KMS-11 (cell line): ENCODE measurements around the gene PCSK2.

Experiments
- H2AFZ ChIP-seq: fragments of 200-600 bp; sonication (generic); 2 replicates; pipeline ENCODE4 v1.6.1; 2016; ENCODE audit warnings: antibody characterized with exemption, mixed run types, low read depth
- H3K27ac ChIP-seq: fragments of 200-600 bp; sonication (generic); 2 replicates; pipeline ENCODE4 v1.6.1; 2016; ENCODE audit warnings: mild to moderate bottlenecking, mixed run types
- H3K27me3 ChIP-seq: fragments of 200-600 bp; sonication (generic); 2 replicates; pipeline ENCODE4 v1.6.1; 2017; ENCODE audit warnings: mild to moderate bottlenecking, low read depth, mixed run types, moderate library complexity; ENCODE audit not compliant: insufficient read depth
- H3K36me3 ChIP-seq: fragments of 200-600 bp; sonication (generic); 2 replicates; pipeline ENCODE4 v1.6.1; 2017; ENCODE audit warnings: mild to moderate bottlenecking, mixed run types; ENCODE audit not compliant: insufficient read depth
- H3K4me1 ChIP-seq: fragments of 200-600 bp; sonication (generic); 2 replicates; pipeline ENCODE4 v1.6.1; 2016; ENCODE audit warnings: mild to moderate bottlenecking, low read depth, mixed run types; ENCODE audit not compliant: poor library complexity, severe bottlenecking
- H3K4me2 ChIP-seq: fragments of 200-600 bp; sonication (generic); 2 replicates; pipeline ENCODE4 v1.7.0; 2016; ENCODE audit warnings: mild to moderate bottlenecking, mixed run types
- H3K4me3 ChIP-seq: fragments of 200-600 bp; sonication (generic); IDR thresholded peaks from 2 replicates; pipeline ENCODE4 v1.6.1; 2017; ENCODE audit warnings: low read depth, low read length, mixed read lengths; ENCODE audit not compliant: insufficient read depth
- H3K79me2 ChIP-seq: fragments of 200-600 bp; sonication (generic); 2 replicates; pipeline ENCODE4 v1.6.1; 2016; ENCODE audit warnings: low read depth, mixed run types; ENCODE audit not compliant: insufficient read depth
- H3K9ac ChIP-seq: fragments of 200-600 bp; sonication (generic); 2 replicates; pipeline ENCODE4 v1.6.1; 2016; ENCODE audit warnings: mild to moderate bottlenecking, mixed run types
- H4K20me1 ChIP-seq: fragments of 200-600 bp; sonication (generic); 2 replicates; pipeline ENCODE4 v1.6.1; 2016; ENCODE audit warnings: mild to moderate bottlenecking, mixed run types; ENCODE audit not compliant: insufficient read depth
- TF ChIP-seq, protein P1 (sequence below): fragments of 200-600 bp; sonication (generic); conservative IDR thresholded peaks from 2 replicates; pipeline ENCODE4 v1.6.1; 2017; ENCODE audit warnings: low read depth, mild to moderate bottlenecking, antibody characterized with exemption, low read length, moderate library complexity, mixed read lengths

The PCSK2 gene

DNA sequence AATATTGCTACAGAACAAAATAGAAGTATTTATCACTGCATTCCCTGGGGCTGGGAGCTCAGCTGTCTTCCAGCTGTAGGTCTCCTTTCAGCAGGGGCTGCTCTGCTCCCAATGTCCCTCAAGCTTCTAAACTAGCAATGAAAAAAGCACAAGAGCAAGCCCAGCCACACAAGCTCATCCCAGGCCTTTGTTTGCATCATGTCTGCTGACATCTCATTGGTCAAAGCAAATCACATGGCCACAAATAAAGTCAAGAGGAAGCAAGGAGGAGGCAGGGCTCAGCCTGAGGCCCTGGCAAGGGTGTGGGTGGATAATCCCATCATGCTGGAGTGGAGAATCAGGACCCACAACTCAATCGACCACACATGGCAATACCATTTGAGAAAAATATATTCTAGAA, 306.6 kb downstream of the PCSK2 start:
- peaks cover 36% of the 10 kb centered on the region for H3K4me1 ChIP-seq
- H3K27me3 ChIP-seq = no peaks in the 10 kb centered on the region
- no peak overlapping the region for H3K4me3 ChIP-seq
- H3K79me2 ChIP-seq = no peaks in the 10 kb centered on the region
- H4K20me1 ChIP-seq = no peaks in the 10 kb centered on the region
- H2AFZ ChIP-seq = peak overlapping the region; percentile 38; the same call in 1 of the 2 replicates
- H3K4me2 ChIP-seq = peak overlapping the region; percentile 1; the same call in 1 of the 2 replicates
- H3K9ac ChIP-seq = no peak overlapping the region
- no peaks in the 10 kb centered on the region for H3K36me3 ChIP-seq
- TF ChIP-seq, protein P1, sequence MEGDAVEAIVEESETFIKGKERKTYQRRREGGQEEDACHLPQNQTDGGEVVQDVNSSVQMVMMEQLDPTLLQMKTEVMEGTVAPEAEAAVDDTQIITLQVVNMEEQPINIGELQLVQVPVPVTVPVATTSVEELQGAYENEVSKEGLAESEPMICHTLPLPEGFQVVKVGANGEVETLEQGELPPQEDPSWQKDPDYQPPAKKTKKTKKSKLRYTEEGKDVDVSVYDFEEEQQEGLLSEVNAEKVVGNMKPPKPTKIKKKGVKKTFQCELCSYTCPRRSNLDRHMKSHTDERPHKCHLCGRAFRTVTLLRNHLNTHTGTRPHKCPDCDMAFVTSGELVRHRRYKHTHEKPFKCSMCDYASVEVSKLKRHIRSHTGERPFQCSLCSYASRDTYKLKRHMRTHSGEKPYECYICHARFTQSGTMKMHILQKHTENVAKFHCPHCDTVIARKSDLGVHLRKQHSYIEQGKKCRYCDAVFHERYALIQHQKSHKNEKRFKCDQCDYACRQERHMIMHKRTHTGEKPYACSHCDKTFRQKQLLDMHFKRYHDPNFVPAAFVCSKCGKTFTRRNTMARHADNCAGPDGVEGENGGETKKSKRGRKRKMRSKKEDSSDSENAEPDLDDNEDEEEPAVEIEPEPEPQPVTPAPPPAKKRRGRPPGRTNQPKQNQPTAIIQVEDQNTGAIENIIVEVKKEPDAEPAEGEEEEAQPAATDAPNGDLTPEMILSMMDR = no peak
- H3K27ac ChIP-seq = no peak overlapping the region

DNA sequence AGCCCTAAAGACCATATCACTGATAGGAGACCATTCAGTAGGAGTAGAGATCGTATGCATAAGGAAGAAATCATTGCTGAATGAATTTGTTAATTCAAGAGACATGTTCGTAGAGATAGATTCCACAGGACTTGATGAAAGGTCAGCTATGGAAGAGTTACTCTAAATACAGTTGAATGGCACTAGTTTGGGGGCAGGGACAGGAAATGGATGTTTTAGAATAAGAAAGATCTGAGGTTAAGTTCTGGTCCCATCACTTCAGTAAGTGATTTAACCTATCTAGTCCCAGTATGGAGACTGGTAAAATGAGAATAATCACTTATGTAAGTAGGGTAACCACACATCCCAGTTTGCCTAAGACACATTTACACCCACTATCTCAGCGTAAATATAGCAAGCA, 307.2 kb downstream of the PCSK2 start:
- no peak overlapping the region for H3K27ac ChIP-seq
- no peaks in the 10 kb centered on the region for H3K27me3 ChIP-seq
- H3K36me3 ChIP-seq = no peaks in the 10 kb centered on the region
- H3K4me2 ChIP-seq = no peak overlapping the region; the same call in 1 of the 2 replicates
- TF ChIP-seq, protein P1 = no peak
- H2AFZ ChIP-seq = no peak overlapping the region
- H3K4me3 ChIP-seq = no peak overlapping the region
- no peak overlapping the region for H3K9ac ChIP-seq
- peaks cover 43% of the 10 kb centered on the region for H3K4me1 ChIP-seq
- no peaks in the 10 kb centered on the region for H4K20me1 ChIP-seq
- no peaks in the 10 kb centered on the region for H3K79me2 ChIP-seq
